Panc1 (cell line): Measurements from ENCODE around the gene RBM19. TPM values are rescaled to one million over a fixed set of nuclear protein-coding genes. Genes with fewer than 3 reads are reported as not detected.

Experiments
- ATAC-seq: fragments of 200-7000 bp; cut with Tn5 transposase; 2 replicates; pipeline ENCODE4 v1.9.1; 2020; ENCODE audit warnings: mild to moderate bottlenecking, moderate library complexity
- BruUV-seq: library from RNA; stranded (reverse); fragments of 400-500 nt; replicated peaks from 2 replicates; lab custom pipeline; 2021; lab: Mats Ljungman, UMichigan
- CTCF ChIA-PET: fragments of 300-600 bp; sonication (Branson Sonifier 250); formaldehyde crosslinking; loops from one replicate; lab custom pipeline; 2022; ENCODE audit warnings: antibody characterized with exemption; lab: Charles Lee
- POLR2A ChIA-PET: fragments of 300-600 bp; sonication (Branson Sonifier 250); formaldehyde crosslinking; loops from one replicate; lab custom pipeline; 2022; ENCODE audit warnings: antibody characterized with exemption; lab: Charles Lee
- DNase-seq: peaks from one replicate; pipeline ENCODE4 v3.0.0-alpha.2; 2010; ENCODE audit warnings: low read depth, low spot score
- H3K27ac ChIP-seq: 2 replicates; pipeline ENCODE4 v1.5.1; 2011; ENCODE audit warnings: mild to moderate bottlenecking, low read length, inconsistent platforms
- H3K27me3 ChIP-seq: fragments of 200-500 bp; sonication (Bioruptor generic); 2 replicates; pipeline ENCODE4 v1.6.0; 2014; ENCODE audit warnings: low read length, inconsistent platforms; ENCODE audit not compliant: control insufficient read depth, insufficient read depth
- H3K36me3 ChIP-seq: fragments of 200-500 bp; sonication (Bioruptor generic); 2 replicates; pipeline ENCODE4 v1.5.1; 2014; ENCODE audit warnings: inconsistent platforms, mild to moderate bottlenecking, low read length, moderate library complexity; ENCODE audit not compliant: control insufficient read depth, insufficient read depth
- H3K4me1 ChIP-seq: 2 replicates; pipeline ENCODE4 v1.5.1; 2011; ENCODE audit warnings: inconsistent platforms, mild to moderate bottlenecking, low read length, moderate library complexity; ENCODE audit not compliant: control insufficient read depth, insufficient read depth
- H3K4me3 ChIP-seq, 2 experiments: 2 replicates each; pipeline ENCODE4 v1.5.1; 2011 to 2012; ENCODE audit warnings: low read depth in 2 of 2, low read length in 2 of 2, mild to moderate bottlenecking in 2 of 2, inconsistent platforms in 1 of 2, moderate library complexity in 1 of 2
- H3K9me3 ChIP-seq: fragments of 200-500 bp; sonication (Bioruptor generic); 2 replicates; pipeline ENCODE4 v1.5.1; 2014; ENCODE audit warnings: low read depth, mild to moderate bottlenecking, inconsistent platforms, low read length, moderate library complexity; ENCODE audit not compliant: control insufficient read depth, insufficient read depth
- POLR2AphosphoS5 ChIP-seq: IDR thresholded peaks from 2 replicates; pipeline ENCODE4 v1.6.1; 2012; ENCODE audit warnings: mild to moderate bottlenecking, low read depth, low read length, moderate library complexity
- REST ChIP-seq, 2 experiments: IDR thresholded peaks; 2 replicates each; pipeline ENCODE4 v1.6.1; 2011 to 2012; ENCODE audit warnings: low read depth in 2 of 2, control low read depth in 1 of 2, low read length in 1 of 2, mild to moderate bottlenecking in 1 of 2, moderate library complexity in 1 of 2; ENCODE audit not compliant: insufficient read depth in 1 of 2
- SIN3A ChIP-seq: IDR thresholded peaks from 2 replicates; pipeline ENCODE4 v1.6.1; 2012; ENCODE audit warnings: low read depth, mild to moderate bottlenecking, low read length, moderate library complexity, borderline replicate concordance; ENCODE audit not compliant: insufficient read depth
- TCF7L2 ChIP-seq: IDR thresholded peaks from 2 replicates; pipeline ENCODE4 v1.6.1; 2011; ENCODE audit warnings: mild to moderate bottlenecking, low read depth, low read length, inconsistent platforms
- in situ Hi-C: cut with HindIII; loops from 2 replicates; pipeline ENCODE4 v1.10.0; 2016; ENCODE audit warnings: low sequenced_read_pairs, low pct_unique_long_range_greater_than_20kb
- intact Hi-C: fragments of 100-400 bp; cut with micrococcal nuclease; formaldehyde crosslinking; loops from one replicate; pipeline ENCODE4 v1.10.0; 2022; ENCODE audit not compliant: unreplicated experiment
- total RNA-seq: library from RNA; stranded (reverse); gene quantifications from one replicate; pipeline ENCODE4 v1.2.1, GENCODE V29; 2021; ENCODE audit not compliant: unreplicated experiment
- TF ChIP-seq, protein P1 (sequence below): fragments of 450-650 bp; IDR thresholded peaks from 2 replicates; pipeline ENCODE4 v1.5.1; 2017; ENCODE audit warnings: mild to moderate bottlenecking

Gene RBM19
- total RNA-seq, 1 experiment from 2014 or later = 44.8 TPM

DNA sequence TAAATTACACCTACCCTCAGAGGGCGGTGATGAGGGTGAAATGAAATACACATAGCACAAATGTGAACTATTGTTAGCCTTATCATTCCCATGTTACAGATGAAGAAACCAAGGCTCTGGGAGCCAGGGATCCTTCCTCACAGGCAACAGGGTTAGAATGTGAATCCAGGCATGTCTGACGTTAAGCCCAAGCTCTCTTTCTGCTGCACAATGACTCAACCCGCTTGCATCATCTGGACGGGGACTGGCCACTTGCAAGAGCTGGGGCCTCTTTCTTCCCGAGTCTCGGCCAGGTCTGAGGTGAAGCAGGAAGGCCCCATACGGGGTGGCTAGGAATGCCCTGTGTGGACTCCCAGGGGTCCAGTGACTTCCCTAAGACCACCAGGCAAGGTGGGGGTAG lies 105.2 kb downstream of the RBM19 start:
- in situ Hi-C loops (no loop called here), intact Hi-C loops (no loop called here)
- no peak for ATAC-seq
- no TSS peak for BruUV-seq
- TF ChIP-seq SIN3A (no peak), TCF7L2 (no peak), REST (IDR thresholded peaks at IDR 0.05; ENCODE audit: insufficient read depth in 1 of 2, low read depth in 2 of 2, low read length in 1 of 2) (no peak), POLR2AphosphoS5 (no peak)
- TF ChIP-seq, protein P1, sequence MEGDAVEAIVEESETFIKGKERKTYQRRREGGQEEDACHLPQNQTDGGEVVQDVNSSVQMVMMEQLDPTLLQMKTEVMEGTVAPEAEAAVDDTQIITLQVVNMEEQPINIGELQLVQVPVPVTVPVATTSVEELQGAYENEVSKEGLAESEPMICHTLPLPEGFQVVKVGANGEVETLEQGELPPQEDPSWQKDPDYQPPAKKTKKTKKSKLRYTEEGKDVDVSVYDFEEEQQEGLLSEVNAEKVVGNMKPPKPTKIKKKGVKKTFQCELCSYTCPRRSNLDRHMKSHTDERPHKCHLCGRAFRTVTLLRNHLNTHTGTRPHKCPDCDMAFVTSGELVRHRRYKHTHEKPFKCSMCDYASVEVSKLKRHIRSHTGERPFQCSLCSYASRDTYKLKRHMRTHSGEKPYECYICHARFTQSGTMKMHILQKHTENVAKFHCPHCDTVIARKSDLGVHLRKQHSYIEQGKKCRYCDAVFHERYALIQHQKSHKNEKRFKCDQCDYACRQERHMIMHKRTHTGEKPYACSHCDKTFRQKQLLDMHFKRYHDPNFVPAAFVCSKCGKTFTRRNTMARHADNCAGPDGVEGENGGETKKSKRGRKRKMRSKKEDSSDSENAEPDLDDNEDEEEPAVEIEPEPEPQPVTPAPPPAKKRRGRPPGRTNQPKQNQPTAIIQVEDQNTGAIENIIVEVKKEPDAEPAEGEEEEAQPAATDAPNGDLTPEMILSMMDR = no peak
- Histone ChIP-seq H3K4me1 (no peaks in the 10 kb centered on the region), H3K4me3 (no peak overlapping the region), H3K36me3 (no peaks in the 10 kb centered on the region), H3K27ac (no peak overlapping the region), H3K9me3 (no peaks in the 10 kb centered on the region), H3K27me3 (no peaks in the 10 kb centered on the region)
- DNase-seq = no peak
- ChIA-PET POLR2A (no interaction called here), CTCF (interaction anchor here (0.6 kb wide), 1 partner anchor 41 kb away, joined by 8 read pairs; no protein-coding TSS in a partner anchor)

DNA sequence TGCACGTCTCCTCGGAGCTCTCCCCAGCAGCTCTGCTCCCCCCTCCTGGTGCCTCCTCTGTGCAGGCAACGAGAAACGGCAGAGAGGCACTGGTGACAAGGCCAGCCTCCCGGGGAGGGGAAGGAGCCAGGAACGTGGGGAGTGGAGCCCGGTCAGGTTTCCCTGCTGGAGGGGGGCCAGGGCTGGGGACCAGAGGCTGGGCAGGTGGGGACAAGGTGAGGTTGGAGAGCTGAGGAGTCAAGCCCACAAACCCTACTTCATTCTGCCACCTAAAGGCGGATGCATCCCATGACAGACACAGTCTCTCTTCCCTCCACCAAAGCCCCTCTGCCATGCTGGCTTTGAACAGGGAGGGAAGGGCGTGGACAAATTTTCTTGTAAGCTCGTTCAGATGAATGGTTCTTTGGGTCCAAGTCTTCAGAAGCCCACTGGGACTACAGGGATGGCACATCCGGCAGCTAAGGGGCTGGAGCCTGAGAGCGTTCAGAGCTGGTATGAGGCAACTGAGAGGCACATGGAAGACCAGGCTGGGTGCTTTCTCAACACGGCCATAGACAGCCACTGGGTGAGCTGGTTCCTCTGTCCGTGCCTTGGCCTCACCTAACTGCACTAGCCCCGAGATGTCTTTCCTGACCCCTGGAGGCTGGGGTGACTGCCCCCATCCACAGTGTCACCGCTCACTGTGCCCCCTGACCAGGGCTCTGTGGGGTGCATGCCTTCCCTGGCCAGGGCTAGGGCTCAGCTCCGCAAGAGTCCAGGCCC lies 105.9 kb downstream of the RBM19 start:
- POLR2A ChIA-PET = no interaction called here
- in situ Hi-C loops = no loop called here
- Histone ChIP-seq H3K27me3 (no peaks in the 10 kb centered on the region), H3K4me1 (no peaks in the 10 kb centered on the region), H3K27ac (no peak overlapping the region), H3K9me3 (no peaks in the 10 kb centered on the region), H3K36me3 (no peaks in the 10 kb centered on the region), H3K4me3 (no peak overlapping the region)
- intact Hi-C loops = no loop called here
- no peak for TF ChIP-seq SIN3A
- DNase-seq = no peak
- CTCF ChIA-PET = interaction anchor here (0.6 kb wide), 1 partner anchor 40 kb away, joined by 8 read pairs; no protein-coding TSS in a partner anchor
- no peak for ATAC-seq
- BruUV-seq = no TSS peak

DNA sequence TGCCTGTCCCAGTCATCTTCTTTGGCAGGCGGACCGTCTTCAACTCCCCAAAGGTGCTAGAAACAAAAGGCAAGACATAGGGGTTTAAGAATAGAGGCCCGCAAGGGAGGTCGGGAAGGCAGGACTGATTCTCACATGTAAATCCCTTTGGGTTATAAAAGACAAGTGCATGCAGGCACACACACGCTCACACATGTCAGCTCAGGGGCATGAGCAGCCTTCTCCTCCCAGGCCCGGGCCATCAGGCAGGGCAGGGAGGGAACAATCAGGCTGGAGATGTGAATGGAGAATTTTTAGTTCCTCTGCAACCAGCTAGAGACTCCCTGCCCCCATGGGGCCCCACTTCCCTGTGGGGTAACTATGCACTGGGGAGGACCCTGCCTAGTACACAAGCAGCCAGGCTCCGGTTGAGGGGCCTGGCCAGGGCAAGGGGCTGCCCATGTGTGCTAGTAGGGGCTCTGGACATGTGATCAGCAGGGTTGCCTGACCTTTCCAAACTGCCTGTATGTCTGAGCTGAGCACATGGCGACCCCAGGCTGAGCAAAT lies 107.2 kb downstream of the RBM19 start:
- ChIA-PET POLR2A (no interaction called here), CTCF (no interaction called here)
- Histone ChIP-seq H3K4me3 (no peak overlapping the region), H3K36me3 (no peaks in the 10 kb centered on the region), H3K4me1 (no peaks in the 10 kb centered on the region), H3K9me3 (no peaks in the 10 kb centered on the region), H3K27me3 (no peaks in the 10 kb centered on the region), H3K27ac (no peak overlapping the region)
- DNase-seq (no peak), ATAC-seq (no peak)
- intact Hi-C loops (no loop called here), in situ Hi-C loops (no loop called here)
- no TSS peak for BruUV-seq
- TF ChIP-seq TCF7L2 (no peak), SIN3A (no peak), REST (IDR thresholded peaks at IDR 0.05; ENCODE audit: insufficient read depth in 1 of 2, low read depth in 2 of 2, low read length in 1 of 2) (no peak), POLR2AphosphoS5 (no peak)
- TF ChIP-seq, protein P1 = no peak
